Measurements from ENCODE around the gene RNASE4. TPM values are rescaled to one million over a fixed set of nuclear protein-coding genes. Genes with fewer than 3 reads are reported as not detected.
"Not testable (repeated sequence)": the region's sequence is repeated elsewhere in the genome, so short reads cannot be mapped to it uniquely, and the experiment has no call there.

Gene RNASE4
- total and polyA plus RNA-seq, 7 donors = 11.4 to 138 (median 46.3) TPM

DNA sequence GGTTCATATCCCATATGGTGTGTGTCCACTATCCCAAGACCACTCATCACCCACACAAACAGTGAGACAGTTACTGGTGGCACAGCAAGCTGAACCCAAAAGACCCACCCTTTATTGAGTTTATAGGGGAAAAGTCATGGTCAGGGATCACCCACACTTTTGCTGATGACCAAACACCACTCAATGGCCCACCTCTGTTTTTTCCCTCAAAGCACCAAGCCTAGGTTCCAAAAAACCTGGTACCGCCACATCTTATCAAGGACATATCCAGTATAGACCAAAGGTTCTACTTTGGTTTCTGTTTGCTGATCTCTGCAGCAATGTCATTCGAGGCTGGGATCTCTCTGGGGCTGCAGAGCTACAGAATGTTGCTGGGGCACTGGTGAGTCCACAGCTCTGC lies 23.2 kb upstream of the RNASE4 start:
- WGBS, 2 donors = 70 to 84% methylated on average over 2 of the region's 2 CpGs
- Histone ChIP-seq H3K27me3 (peaks cover 5 to 96% (median 64%) of the 10 kb centered on the region in 3 donors), H3K4me3 (no peak overlapping the region), H3K36me3 (no peaks in the 10 kb centered on the region), H3K4me1 (peaks cover 0 to 12% (median 8%) of the 10 kb centered on the region in 4 donors), H3K27ac (no peak overlapping the region), H3K9me3 (no peaks in the 10 kb centered on the region)
- TF ChIP-seq POLR2A (IDR thresholded peaks at IDR 0.05) (no peak), EP300 (IDR thresholded peaks at IDR 0.05) (no peak), POLR2AphosphoS5 (IDR thresholded peaks at IDR 0.05) (no peak), CTCF (IDR thresholded peaks at IDR 0.05) (no peak)
- intact Hi-C loops (cut with DNase I) = no loop called here
- DNase-seq = no peak

- WGBS, 2 donors = 6 to 24% methylated on average over 31 of the region's 31 CpGs
- H3K4me1 ChIP-seq = peaks cover 0 to 12% (median 8%) of the 10 kb centered on the region in 4 donors
- H3K4me3 ChIP-seq = peak overlapping the region in 3 of 4 donors; percentile 2 to 30 (median 21)
- DNase-seq = peak; percentile 73
- TF ChIP-seq CTCF (IDR thresholded peaks at IDR 0.05) (peak in 2 of 4 experiments; percentile 21 to 31), EP300 (IDR thresholded peaks at IDR 0.05) (no peak), POLR2A (IDR thresholded peaks at IDR 0.05) (no peak), POLR2AphosphoS5 (IDR thresholded peaks at IDR 0.05) (no peak)
- H3K9me3 ChIP-seq = no peaks in the 10 kb centered on the region
- no peaks in the 10 kb centered on the region for H3K36me3 ChIP-seq
- intact Hi-C loops (cut with DNase I) = no loop called here
- H3K27ac ChIP-seq = no peak overlapping the region
- peaks cover 5 to 83% (median 49%) of the 10 kb centered on the region in 3 donors for H3K27me3 ChIP-seq
These were observed 21.2 kb upstream of the RNASE4 start for GRCh38 chr14:20662968-20663732.

DNA sequence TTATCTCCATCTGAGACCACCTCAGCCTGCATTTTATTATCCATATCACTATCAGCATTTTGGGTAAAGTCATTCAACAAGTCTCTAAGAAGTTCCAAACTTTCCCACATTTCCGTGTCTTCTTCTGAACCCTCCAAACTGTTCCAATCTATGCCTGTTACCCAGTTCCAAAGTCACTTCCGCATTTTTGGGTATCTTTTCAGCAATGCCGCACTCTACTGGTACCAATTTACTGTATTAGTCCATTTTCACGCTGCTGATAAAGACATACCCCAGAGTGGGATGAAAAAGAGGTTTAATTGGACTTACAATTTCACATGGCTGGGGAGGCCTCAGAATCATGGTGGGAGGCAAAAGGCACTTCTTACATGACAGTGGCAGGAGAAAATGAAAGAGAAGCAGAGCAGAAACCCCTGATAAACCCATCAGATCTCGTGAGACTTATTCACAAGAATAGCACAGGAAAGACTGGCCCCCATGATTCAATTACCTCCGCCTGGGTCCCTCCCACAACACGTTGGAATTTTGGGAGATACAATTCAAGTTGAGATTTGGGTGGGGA lies 17.9 kb upstream of the RNASE4 start:
- H3K27ac ChIP-seq; H3K9me3 ChIP-seq; intact Hi-C loops (cut with DNase I); H3K36me3 ChIP-seq; DNase-seq; H3K4me3 ChIP-seq: not testable (repeated sequence)
- Histone ChIP-seq H3K4me1 (peaks cover 0 to 12% (median 8%) of the 10 kb centered on the region in 4 donors), H3K27me3 (peaks cover 5 to 51% (median 31%) of the 10 kb centered on the region in 3 donors)
- WGBS, 2 donors = 78 to 86% methylated on average over 7 of the region's 7 CpGs

GRCh38 chr14:20667957-20668356 lies 16.4 kb upstream of the RNASE4 start:
- WGBS, 2 donors = 50 to 91% methylated on average over 2 of the region's 2 CpGs

More at GRCh38 chr14:20667957-20668356, 16.4 kb upstream of the RNASE4 start:
- Histone ChIP-seq H3K27ac (no peak overlapping the region), H3K4me3 (no peak overlapping the region), H3K27me3 (peaks cover 0 to 36% (median 20%) of the 10 kb centered on the region in 3 donors), H3K4me1 (peaks cover 0 to 10% (median 7%) of the 10 kb centered on the region in 4 donors), H3K9me3 (no peaks in the 10 kb centered on the region), H3K36me3 (no peaks in the 10 kb centered on the region)
- TF ChIP-seq EP300 (IDR thresholded peaks at IDR 0.05) = no peak
- TF ChIP-seq CTCF (IDR thresholded peaks at IDR 0.05) = no peak
- TF ChIP-seq POLR2AphosphoS5 (IDR thresholded peaks at IDR 0.05) = no peak
- no peak for TF ChIP-seq POLR2A (IDR thresholded peaks at IDR 0.05)
- intact Hi-C loops (cut with DNase I) = no loop called here
- DNase-seq = no peak

All from sigmoid colon (tissue), 7 donors.